Measurements from ENCODE around the gene WNT9A.
"Not testable (repeated sequence)": the region's sequence is repeated elsewhere in the genome, so short reads cannot be mapped to it uniquely, and the experiment has no call there.

WNT9A gene

DNA sequence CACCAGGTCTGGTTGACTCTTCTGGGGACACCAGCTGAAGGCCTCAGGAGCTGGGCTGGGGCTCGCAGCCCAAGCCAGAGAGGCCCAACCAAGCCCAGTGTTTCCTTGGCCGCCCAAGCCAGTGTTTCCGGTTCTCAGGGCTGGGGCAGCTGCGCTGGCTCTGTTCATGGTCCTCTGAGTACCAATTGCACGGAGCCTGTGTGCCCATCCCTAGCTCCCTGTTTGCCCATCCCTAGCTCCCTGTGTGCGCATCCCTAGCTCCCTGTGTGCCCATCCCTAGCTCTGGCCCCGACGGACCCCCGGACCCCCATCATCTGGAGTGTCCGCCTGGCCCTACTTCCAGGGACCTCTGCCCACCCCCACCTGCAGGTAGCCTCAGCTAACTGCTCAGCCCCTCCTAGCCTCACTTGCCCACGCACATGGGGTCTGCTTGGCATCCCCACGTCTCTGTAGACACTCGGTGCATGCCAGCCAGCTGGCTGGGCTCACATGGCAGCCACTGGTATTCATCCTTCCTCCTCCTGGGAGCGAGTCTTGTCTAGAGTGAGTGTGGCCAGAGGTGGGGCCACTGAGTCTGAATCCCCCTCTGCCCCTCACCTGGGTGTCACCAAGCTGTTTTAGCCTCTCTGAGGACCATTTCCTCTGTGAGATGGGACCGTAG, 64.0 kb downstream of the WNT9A start:
- no peak for DNase-seq

DNA sequence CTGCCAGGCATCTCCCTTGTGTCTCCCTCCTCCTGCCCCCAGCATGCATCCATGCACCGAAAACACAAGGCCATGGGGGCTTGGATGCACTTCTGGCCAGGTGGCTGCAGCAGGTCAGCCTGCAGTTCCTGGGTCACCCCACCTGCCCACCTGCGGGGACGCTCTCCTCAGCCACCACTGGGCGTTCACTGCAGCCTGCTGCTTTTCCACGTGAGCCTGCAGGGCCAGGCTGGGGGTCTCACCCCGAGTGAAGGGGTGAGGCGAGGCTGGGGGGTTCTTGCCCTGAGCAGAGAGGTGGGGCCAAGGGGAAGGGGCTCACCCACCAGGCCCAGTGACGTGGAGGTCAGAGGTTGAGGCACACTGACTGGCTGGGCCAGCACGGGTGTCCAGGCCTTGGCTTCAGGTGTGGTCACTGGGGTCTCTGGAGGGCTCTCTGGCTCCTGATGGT, 64.6 kb downstream of the WNT9A start:
- DNase-seq = no peak

DNA sequence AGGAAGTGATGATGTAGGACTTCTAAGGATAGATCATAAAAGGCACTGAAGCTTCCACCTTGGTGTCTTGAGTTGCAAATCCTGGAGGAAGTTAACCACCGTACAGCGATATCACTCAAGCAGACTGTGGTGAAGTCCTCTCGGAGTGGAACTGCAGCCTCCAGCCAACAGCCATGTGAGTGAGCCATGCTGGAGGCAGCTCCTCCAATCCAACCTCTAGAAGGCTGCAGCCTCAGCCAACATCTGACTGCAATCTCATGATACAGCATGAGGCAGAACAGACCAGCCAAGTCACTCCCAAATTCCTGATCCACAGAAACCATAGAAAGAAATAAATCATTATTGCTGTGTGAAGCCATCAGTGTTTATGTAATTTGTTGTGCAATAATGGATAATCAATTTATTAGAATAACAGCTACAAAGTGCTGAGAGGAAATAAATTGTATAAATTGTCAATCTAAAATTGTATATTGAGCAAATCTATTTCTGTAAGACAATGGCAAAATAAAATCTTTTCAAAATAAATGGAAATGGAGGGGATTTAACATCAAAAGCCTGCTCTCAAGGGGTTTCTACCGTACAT, 67.3 kb downstream of the WNT9A start:
- DNase-seq = no peak

DNA sequence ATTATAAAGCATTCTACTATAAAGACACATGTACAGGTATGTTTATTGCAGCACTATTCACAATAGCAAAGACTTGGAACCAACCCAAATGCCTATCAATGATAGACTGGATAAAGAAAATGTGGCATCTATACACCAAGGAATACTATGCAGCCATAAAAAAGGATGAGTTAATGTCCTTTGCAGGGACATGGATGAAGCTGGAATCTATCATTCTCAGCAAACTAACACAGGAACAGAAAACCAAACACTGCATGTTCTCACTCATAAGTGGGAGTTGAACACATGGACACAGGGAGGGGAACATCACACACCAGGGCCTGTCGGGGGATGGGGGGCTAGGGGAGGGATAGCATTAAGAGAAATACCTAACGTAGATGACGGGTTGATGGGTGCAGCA, 69.9 kb downstream of the WNT9A start:
- DNase-seq = not testable (repeated sequence)

DNA sequence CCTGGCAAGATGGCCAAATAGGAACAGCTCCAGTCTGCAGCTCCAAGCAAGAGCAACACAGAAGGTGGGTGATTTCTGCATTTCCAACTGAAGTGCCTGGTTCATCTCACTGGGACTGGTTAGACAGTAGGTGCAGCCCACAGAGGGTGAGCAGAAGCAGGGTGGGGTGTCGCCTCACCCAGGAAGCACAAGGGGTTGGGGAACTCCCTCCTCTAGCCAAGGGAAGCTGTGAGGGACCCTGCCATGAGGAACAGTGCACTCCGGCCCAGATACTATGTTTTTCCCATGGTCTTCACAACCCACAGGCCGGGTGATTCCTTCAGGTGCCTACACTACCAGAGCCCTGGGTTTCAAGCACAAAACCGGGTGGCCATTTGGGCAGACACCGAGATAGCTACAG, 75.8 kb downstream of the WNT9A start:
- DNase-seq = not testable (repeated sequence)

DNA sequence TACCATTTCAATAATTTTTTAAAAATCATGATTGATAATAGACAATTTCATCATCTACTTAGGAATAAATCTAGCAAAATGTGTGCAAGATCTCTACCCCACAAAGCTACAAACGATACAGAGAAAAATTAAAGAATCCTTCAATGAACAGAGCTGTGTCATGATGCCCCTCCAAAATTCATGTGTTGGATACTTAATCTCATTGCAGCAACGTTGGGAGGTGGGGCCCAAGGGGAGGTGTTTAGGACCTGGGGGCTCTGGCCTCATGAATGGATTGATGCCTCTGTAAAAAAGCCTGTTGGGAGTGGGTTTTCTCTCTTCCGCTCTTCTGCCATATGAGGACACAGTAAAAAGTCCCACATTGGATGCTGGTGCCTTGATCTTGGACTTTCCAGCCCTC, 77.4 kb downstream of the WNT9A start:
- no peak for DNase-seq

DNA sequence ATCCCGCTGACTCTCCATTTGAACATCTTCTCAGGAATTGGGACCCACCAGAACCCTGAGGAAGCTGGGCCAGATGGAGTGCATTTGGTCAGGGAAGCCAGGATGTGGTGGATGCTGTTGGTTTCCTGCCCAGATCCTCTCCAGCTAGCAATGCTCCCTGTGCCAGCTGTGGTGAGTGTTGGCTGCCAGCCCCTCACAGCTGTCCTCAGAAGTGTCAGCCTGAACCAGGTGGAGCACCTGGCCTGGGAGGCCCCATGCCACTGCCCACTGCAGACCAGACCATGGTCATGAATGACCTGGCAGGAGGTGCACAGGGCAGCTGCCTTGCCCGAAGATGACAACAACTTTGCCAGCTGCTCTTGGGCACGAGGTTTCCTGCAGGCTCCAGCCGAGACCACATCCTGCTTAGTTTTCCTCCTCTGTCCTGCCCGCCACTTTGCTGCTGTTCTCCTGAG, 77.9 kb downstream of the WNT9A start:
- DNase-seq = no peak

DNA sequence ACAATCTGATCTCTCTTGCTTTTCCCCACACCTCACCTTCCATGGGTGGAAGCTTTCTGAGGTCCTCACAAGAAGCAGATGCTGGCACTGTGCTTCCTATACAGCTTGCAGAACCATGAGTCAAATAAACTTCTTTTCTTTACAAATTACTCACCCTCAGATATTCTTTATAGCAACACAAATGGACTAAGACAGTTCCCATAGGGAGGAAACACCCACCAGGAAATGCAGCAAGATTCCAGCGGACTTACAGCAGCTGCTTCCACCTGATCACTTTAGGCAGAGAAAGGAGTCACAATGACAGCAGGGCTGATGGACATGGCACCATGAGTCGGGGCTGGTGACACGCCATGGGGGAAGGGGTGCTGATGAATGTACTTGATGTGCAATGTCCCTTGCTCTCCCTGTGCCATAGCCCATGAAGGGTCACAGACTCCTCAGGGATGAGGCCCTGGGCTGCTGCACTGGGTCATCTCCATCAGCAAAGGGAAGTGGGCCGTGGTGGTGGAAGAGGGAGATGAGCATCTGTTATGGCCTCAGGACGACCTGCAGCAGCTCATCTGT, 78.4 kb downstream of the WNT9A start:
- no peak for DNase-seq

Measured in AML-193 (cell line).